HTR-8/SVneo (cell line): Measurements from ENCODE around the gene KCNIP3.

Experiments
- DNase-seq: peaks from one replicate; pipeline ENCODE4 v3.0.0; 2011; ENCODE audit warnings: low spot score, mixed read lengths; ENCODE audit not compliant: insufficient read length
- FAIRE-seq: peaks from 2 replicates; lab custom pipeline; 2011; peaks lifted over from hg19 to GRCh38; lab: Jason Lieb, UNC

KCNIP3 gene

GRCh38 chr2:95344656-95345055 lies 47.5 kb downstream of the KCNIP3 start:
- FAIRE-seq: peak; percentile 68

GRCh38 chr2:95345081-95345562 lies 48.0 kb downstream of the KCNIP3 start:
- FAIRE-seq (no peak), DNase-seq (peak; percentile 20)

More at GRCh38 chr2:95344656-95345055, 47.5 kb downstream of the KCNIP3 start:
- DNase-seq: no peak

- FAIRE-seq: peak; percentile 97
- peak; percentile 97 for DNase-seq
These were observed 48.5 kb downstream of the KCNIP3 start for GRCh38 chr2:95345563-95346230.

- FAIRE-seq (peak; percentile 97), DNase-seq (peak; percentile 78)
These were observed 49.1 kb downstream of the KCNIP3 start for GRCh38 chr2:95346231-95346737.

- FAIRE-seq (peak; percentile 72), DNase-seq (peak; percentile 51)
These were observed 49.9 kb downstream of the KCNIP3 start for GRCh38 chr2:95346738-95347671.

- no peak for DNase-seq
- FAIRE-seq: no peak
These were observed 50.8 kb downstream of the KCNIP3 start for GRCh38 chr2:95347681-95348608.

- FAIRE-seq (peak; percentile 36), DNase-seq (no peak)
These were observed 51.7 kb downstream of the KCNIP3 start for GRCh38 chr2:95348609-95349567.

- FAIRE-seq (no peak), DNase-seq (no peak)
These were observed 52.6 kb downstream of the KCNIP3 start for GRCh38 chr2:95349568-95350322.

GRCh38 chr2:95350368-95350767 lies 53.2 kb downstream of the KCNIP3 start:
- no peak for DNase-seq
- FAIRE-seq: no peak

GRCh38 chr2:95350774-95351597 lies 53.8 kb downstream of the KCNIP3 start:
- FAIRE-seq (no peak), DNase-seq (no peak)

GRCh38 chr2:95351598-95351915 lies 54.4 kb downstream of the KCNIP3 start:
- FAIRE-seq: peak; percentile 36

GRCh38 chr2:95352310-95353054 lies 55.3 kb downstream of the KCNIP3 start:
- FAIRE-seq: no peak
- no peak for DNase-seq

More at GRCh38 chr2:95351598-95351915, 54.4 kb downstream of the KCNIP3 start:
- no peak for DNase-seq

- FAIRE-seq: no peak
These were observed 56.0 kb downstream of the KCNIP3 start for GRCh38 chr2:95353055-95353575.

GRCh38 chr2:95353613-95354468 lies 56.7 kb downstream of the KCNIP3 start:
- FAIRE-seq (peak; percentile 80), DNase-seq (no peak)

More at GRCh38 chr2:95353055-95353575, 56.0 kb downstream of the KCNIP3 start:
- no peak for DNase-seq

- FAIRE-seq: no peak
- no peak for DNase-seq
These were observed 57.3 kb downstream of the KCNIP3 start for GRCh38 chr2:95354469-95354901.
